HepG2 (cell line): ENCODE data around the gene ZNF3.

Experiments used
- DPF2 ChIP-seq: sonication (generic); formaldehyde crosslinking; IDR thresholded peaks from 2 replicates; pipeline ENCODE4 v1.4.0; 2020; ENCODE audit warnings: mild to moderate bottlenecking, low read depth, missing genetic modification reagents, borderline replicate concordance
- JUN ChIP-seq: sonication (generic); formaldehyde crosslinking; IDR thresholded peaks from 2 replicates; pipeline ENCODE4 v1.4.0; 2020; ENCODE audit warnings: mild to moderate bottlenecking, missing genetic modification reagents
- SRSF9 ChIP-seq: fragments of 200-400 bp; formaldehyde crosslinking; IDR thresholded peaks from 2 replicates; pipeline ENCODE4 v1.6.1; 2018; ENCODE audit warnings: borderline replicate concordance, mild to moderate bottlenecking, low read depth, low read length; ENCODE audit not compliant: insufficient read depth, poor library complexity, severe bottlenecking
- YY1 ChIP-seq: IDR thresholded peaks from 2 replicates; pipeline ENCODE4 v1.6.1; 2011; ENCODE audit warnings: low read length, low read depth, moderate library complexity, mild to moderate bottlenecking; ENCODE audit not compliant: insufficient read depth, insufficient replicate concordance
- TF ChIP-seq, protein P1 (sequence below): sonication (generic); formaldehyde crosslinking; IDR thresholded peaks from 2 replicates; pipeline ENCODE4 v1.4.0; 2020; ENCODE audit warnings: mild to moderate bottlenecking, missing genetic modification reagents
- TF ChIP-seq, protein P2 (sequence below): sonication (generic); formaldehyde crosslinking; IDR thresholded peaks from 2 replicates; pipeline ENCODE4 v1.4.0; 2020; ENCODE audit warnings: missing genetic modification reagents
- TF ChIP-seq, protein P3 (sequence below): sonication (generic); formaldehyde crosslinking; IDR thresholded peaks from 2 replicates; pipeline ENCODE4 v1.4.0; 2020; ENCODE audit warnings: mild to moderate bottlenecking, missing genetic modification reagents
- TF ChIP-seq, protein P4 (sequence below): sonication (generic); formaldehyde crosslinking; IDR thresholded peaks from 2 replicates; pipeline ENCODE4 v1.5.0; 2020; ENCODE audit warnings: missing genetic modification reagents

DNA sequence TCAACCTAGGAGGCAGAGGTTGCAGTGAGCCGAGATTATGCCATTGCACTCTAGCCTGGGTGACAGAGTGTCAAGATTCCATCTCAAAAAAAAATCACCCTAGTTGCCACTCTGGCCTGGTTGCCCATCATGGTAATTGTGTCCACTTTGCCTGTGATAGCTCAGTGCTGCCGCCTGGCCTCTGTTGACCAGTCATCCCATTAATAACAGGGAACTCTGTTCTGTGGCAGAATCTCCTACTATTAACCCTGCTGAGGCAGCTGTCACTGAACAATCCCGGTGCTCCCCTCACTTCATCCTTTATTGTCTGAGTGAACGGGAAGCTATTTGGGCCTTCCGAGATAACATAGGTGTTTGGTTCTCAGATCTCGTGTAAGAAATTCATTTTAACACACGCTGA, 14.6 kb downstream of the ZNF3 start:
- TF ChIP-seq, protein P1, sequence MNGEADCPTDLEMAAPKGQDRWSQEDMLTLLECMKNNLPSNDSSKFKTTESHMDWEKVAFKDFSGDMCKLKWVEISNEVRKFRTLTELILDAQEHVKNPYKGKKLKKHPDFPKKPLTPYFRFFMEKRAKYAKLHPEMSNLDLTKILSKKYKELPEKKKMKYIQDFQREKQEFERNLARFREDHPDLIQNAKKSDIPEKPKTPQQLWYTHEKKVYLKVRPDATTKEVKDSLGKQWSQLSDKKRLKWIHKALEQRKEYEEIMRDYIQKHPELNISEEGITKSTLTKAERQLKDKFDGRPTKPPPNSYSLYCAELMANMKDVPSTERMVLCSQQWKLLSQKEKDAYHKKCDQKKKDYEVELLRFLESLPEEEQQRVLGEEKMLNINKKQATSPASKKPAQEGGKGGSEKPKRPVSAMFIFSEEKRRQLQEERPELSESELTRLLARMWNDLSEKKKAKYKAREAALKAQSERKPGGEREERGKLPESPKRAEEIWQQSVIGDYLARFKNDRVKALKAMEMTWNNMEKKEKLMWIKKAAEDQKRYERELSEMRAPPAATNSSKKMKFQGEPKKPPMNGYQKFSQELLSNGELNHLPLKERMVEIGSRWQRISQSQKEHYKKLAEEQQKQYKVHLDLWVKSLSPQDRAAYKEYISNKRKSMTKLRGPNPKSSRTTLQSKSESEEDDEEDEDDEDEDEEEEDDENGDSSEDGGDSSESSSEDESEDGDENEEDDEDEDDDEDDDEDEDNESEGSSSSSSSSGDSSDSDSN (CRISPR knock-in tag), result no peak
- no peak for TF ChIP-seq SRSF9
- TF ChIP-seq DPF2 (CRISPR knock-in tag), result no peak
- TF ChIP-seq, protein P2, sequence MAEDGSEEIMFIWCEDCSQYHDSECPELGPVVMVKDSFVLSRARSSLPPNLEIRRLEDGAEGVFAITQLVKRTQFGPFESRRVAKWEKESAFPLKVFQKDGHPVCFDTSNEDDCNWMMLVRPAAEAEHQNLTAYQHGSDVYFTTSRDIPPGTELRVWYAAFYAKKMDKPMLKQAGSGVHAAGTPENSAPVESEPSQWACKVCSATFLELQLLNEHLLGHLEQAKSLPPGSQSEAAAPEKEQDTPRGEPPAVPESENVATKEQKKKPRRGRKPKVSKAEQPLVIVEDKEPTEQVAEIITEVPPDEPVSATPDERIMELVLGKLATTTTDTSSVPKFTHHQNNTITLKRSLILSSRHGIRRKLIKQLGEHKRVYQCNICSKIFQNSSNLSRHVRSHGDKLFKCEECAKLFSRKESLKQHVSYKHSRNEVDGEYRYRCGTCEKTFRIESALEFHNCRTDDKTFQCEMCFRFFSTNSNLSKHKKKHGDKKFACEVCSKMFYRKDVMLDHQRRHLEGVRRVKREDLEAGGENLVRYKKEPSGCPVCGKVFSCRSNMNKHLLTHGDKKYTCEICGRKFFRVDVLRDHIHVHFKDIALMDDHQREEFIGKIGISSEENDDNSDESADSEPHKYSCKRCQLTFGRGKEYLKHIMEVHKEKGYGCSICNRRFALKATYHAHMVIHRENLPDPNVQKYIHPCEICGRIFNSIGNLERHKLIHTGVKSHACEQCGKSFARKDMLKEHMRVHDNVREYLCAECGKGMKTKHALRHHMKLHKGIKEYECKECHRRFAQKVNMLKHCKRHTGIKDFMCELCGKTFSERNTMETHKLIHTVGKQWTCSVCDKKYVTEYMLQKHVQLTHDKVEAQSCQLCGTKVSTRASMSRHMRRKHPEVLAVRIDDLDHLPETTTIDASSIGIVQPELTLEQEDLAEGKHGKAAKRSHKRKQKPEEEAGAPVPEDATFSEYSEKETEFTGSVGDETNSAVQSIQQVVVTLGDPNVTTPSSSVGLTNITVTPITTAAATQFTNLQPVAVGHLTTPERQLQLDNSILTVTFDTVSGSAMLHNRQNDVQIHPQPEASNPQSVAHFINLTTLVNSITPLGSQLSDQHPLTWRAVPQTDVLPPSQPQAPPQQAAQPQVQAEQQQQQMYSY, result no peak
- no peak for TF ChIP-seq YY1
- TF ChIP-seq, protein P3, sequence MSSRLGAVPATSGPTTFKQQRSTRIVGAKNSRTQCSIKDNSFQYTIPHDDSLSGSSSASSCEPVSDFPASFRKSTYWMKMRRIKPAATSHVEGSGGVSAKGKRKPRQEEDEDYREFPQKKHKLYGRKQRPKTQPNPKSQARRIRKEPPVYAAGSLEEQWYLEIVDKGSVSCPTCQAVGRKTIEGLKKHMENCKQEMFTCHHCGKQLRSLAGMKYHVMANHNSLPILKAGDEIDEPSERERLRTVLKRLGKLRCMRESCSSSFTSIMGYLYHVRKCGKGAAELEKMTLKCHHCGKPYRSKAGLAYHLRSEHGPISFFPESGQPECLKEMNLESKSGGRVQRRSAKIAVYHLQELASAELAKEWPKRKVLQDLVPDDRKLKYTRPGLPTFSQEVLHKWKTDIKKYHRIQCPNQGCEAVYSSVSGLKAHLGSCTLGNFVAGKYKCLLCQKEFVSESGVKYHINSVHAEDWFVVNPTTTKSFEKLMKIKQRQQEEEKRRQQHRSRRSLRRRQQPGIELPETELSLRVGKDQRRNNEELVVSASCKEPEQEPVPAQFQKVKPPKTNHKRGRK (CRISPR knock-in tag), result no peak
- no peak for TF ChIP-seq JUN (CRISPR knock-in tag)
- TF ChIP-seq, protein P4, sequence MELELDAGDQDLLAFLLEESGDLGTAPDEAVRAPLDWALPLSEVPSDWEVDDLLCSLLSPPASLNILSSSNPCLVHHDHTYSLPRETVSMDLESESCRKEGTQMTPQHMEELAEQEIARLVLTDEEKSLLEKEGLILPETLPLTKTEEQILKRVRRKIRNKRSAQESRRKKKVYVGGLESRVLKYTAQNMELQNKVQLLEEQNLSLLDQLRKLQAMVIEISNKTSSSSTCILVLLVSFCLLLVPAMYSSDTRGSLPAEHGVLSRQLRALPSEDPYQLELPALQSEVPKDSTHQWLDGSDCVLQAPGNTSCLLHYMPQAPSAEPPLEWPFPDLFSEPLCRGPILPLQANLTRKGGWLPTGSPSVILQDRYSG (CRISPR knock-in tag), result no peak
